Activated T-cell treated with anti-CD3 and anti-CD28 coated beads, Interleukin-2, amount 50 U/mL, for 4 hours (primary cell): ENCODE data around the gene CH25H. TPM values are rescaled to one million over a fixed set of nuclear protein-coding genes. Genes with fewer than 3 reads are reported as not detected.

Source experiments
- ATAC-seq, 2 donors: fragments of 200-7000 bp; cut with Tn5 transposase; one replicate each; pipeline ENCODE4 v1.10.0; 2021
- DNase-seq: peaks from one replicate; pipeline ENCODE4 v3.0.0-alpha.2; 2020
- H3K27me3 Mint-ChIP-seq: one replicate; pipeline ENCODE4 v1.8.0; 2021; ENCODE audit warnings: low read depth, mixed read lengths
- H3K36me3 Mint-ChIP-seq: one replicate; pipeline ENCODE4 v1.8.0; 2022; ENCODE audit warnings: mixed read lengths; ENCODE audit not compliant: insufficient read depth
- H3K4me1 Mint-ChIP-seq: one replicate; pipeline ENCODE4 v1.8.0; 2021; ENCODE audit warnings: low read depth, mixed read lengths
- H3K4me3 Mint-ChIP-seq: one replicate; pipeline ENCODE4 v1.8.0; 2021; ENCODE audit warnings: mild to moderate bottlenecking, moderate library complexity, mixed read lengths
- H3K9me3 Mint-ChIP-seq: one replicate; pipeline ENCODE4 v1.8.0; 2021; ENCODE audit warnings: mixed read lengths
- total RNA-seq, 3 donors: library from RNA; stranded (reverse); gene quantifications; one replicate each; pipeline ENCODE4 v1.2.1, GENCODE V29; 2021

Gene CH25H
- total RNA-seq, 3 donors from 2014 or later = 0.11 to 0.61 TPM; not detected in 1

GRCh38 chr10:89164920-89165319 is 42.2 kb downstream of the CH25H start:
- no peak for DNase-seq
- peaks cover 29% of the 10 kb centered on the region for H3K4me1 Mint-ChIP-seq
- H3K27me3 Mint-ChIP-seq = peaks cover 10% of the 10 kb centered on the region
- H3K9me3 Mint-ChIP-seq = no peaks in the 10 kb centered on the region
- no peak for ATAC-seq
- H3K4me3 Mint-ChIP-seq = no peak overlapping the region
- H3K36me3 Mint-ChIP-seq = no peaks in the 10 kb centered on the region

GRCh38 chr10:89164080-89164479 is 43.0 kb downstream of the CH25H start:
- peak in 1 of 2 donors; percentile 1 for ATAC-seq
- no peaks in the 10 kb centered on the region for H3K36me3 Mint-ChIP-seq
- no peak for DNase-seq

DNA sequence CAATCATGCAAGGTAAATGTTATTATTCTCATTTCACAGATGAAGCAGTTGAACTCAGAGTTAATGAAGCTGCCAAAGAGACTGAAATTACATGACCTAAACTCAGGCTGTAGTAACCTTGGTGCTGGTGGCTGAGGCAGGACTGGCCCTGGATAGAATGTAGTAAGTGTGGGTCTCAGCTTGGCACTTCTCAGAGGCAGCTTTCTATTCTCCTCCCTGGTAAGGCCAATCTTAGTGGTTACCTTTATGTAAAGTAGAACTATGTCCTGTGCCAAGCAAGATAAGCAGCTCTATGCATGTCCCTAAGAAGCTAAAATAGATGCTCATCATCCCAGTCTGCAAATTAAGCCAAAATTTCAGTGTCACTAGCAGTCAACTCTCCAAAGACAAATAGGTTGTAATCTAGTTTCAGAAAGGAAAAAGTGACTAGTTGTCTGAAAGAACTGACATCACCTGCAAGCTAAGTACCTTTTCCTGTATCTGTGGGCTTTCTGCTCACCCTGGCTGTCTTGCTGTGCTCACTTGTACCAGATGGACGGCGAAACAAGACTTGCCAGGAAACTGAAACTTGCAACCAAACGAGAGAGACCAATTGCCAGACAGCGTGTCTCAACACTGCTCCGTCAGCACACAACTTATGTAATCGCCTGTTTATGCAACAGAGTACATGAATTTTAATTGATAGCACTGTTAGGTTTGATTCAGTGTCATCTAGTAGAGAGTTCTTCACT is 43.7 kb downstream of the CH25H start:
- peaks cover 35% of the 10 kb centered on the region for H3K4me1 Mint-ChIP-seq
- ATAC-seq = peak; percentile 92
- peak overlapping the region; percentile 72 for H3K4me3 Mint-ChIP-seq
- H3K36me3 Mint-ChIP-seq = no peaks in the 10 kb centered on the region
- no peaks in the 10 kb centered on the region for H3K9me3 Mint-ChIP-seq
- no peaks in the 10 kb centered on the region for H3K27me3 Mint-ChIP-seq
- DNase-seq = peak; percentile 27

More at GRCh38 chr10:89164080-89164479, 43.0 kb downstream of the CH25H start:
- Mint-ChIP-seq H3K9me3 (no peaks in the 10 kb centered on the region), H3K27me3 (peaks cover 4% of the 10 kb centered on the region), H3K4me1 (peaks cover 29% of the 10 kb centered on the region), H3K4me3 (peak overlapping the region; percentile 72)

GRCh38 chr10:89162596-89162995 is 44.5 kb downstream of the CH25H start:
- ATAC-seq (no peak), DNase-seq (no peak)
- H3K4me3 Mint-ChIP-seq = no peak overlapping the region
- no peaks in the 10 kb centered on the region for H3K27me3 Mint-ChIP-seq
- H3K36me3 Mint-ChIP-seq = no peaks in the 10 kb centered on the region
- H3K4me1 Mint-ChIP-seq = peaks cover 36% of the 10 kb centered on the region
- H3K9me3 Mint-ChIP-seq = no peaks in the 10 kb centered on the region

DNA sequence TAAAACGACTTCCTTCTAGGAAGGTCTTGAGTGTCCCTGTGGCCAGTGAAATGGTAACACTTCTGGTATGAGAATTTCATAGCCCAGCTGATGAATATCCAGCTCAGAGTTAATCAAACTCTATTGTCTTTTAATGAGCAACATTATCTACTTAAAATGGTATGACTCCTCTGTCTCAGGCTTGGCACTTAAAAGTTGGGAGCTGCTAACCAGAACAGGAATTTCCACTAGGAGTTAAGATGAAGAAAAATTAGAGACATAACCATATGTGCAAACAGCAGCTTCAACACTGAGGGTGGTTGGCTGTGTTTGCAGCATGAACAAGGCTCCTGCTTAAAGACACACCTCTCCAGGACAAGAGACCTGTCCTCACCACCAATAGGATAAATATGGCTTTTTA is 46.8 kb downstream of the CH25H start:
- Mint-ChIP-seq H3K36me3 (no peaks in the 10 kb centered on the region), H3K27me3 (peaks cover 7% of the 10 kb centered on the region), H3K4me1 (peaks cover 29% of the 10 kb centered on the region), H3K4me3 (no peak overlapping the region), H3K9me3 (no peaks in the 10 kb centered on the region)
- ATAC-seq (no peak), DNase-seq (no peak)

GRCh38 chr10:89159761-89160160 is 47.4 kb downstream of the CH25H start:
- DNase-seq (no peak), ATAC-seq (no peak)
- H3K4me1 Mint-ChIP-seq = peaks cover 26% of the 10 kb centered on the region
- peaks cover 11% of the 10 kb centered on the region for H3K27me3 Mint-ChIP-seq
- no peak overlapping the region for H3K4me3 Mint-ChIP-seq
- no peaks in the 10 kb centered on the region for H3K9me3 Mint-ChIP-seq
- H3K36me3 Mint-ChIP-seq = no peaks in the 10 kb centered on the region

- H3K4me1 Mint-ChIP-seq = peaks cover 21% of the 10 kb centered on the region
- ATAC-seq (no peak), DNase-seq (no peak)
- H3K36me3 Mint-ChIP-seq = no peaks in the 10 kb centered on the region
- peaks cover 11% of the 10 kb centered on the region for H3K27me3 Mint-ChIP-seq
- no peaks in the 10 kb centered on the region for H3K9me3 Mint-ChIP-seq
- no peak overlapping the region for H3K4me3 Mint-ChIP-seq
Observed at GRCh38 chr10:89159316-89159715, 47.8 kb downstream of the CH25H start.

DNA sequence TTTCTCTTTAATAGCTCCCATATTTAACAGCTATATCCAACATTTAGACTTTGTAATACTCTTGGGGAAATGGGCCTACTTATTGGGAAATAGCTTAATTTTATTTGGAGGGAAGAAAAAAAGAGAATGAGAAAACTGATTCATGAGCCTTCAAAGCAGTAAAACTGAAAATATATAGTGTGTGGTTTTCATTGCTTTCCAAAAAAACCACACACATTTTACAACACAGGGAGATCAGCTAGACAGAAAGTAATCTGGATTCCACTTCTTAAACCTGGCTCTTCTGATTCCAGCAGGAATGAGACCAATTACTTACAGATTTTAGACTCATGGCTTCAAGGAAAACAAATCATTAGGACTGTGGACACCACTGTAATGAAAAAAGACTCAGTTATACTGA is 48.7 kb downstream of the CH25H start:
- no peaks in the 10 kb centered on the region for H3K9me3 Mint-ChIP-seq
- no peak overlapping the region for H3K4me3 Mint-ChIP-seq
- H3K36me3 Mint-ChIP-seq = no peaks in the 10 kb centered on the region
- H3K4me1 Mint-ChIP-seq = peaks cover 12% of the 10 kb centered on the region
- H3K27me3 Mint-ChIP-seq = peaks cover 11% of the 10 kb centered on the region
- ATAC-seq (no peak), DNase-seq (no peak)

DNA sequence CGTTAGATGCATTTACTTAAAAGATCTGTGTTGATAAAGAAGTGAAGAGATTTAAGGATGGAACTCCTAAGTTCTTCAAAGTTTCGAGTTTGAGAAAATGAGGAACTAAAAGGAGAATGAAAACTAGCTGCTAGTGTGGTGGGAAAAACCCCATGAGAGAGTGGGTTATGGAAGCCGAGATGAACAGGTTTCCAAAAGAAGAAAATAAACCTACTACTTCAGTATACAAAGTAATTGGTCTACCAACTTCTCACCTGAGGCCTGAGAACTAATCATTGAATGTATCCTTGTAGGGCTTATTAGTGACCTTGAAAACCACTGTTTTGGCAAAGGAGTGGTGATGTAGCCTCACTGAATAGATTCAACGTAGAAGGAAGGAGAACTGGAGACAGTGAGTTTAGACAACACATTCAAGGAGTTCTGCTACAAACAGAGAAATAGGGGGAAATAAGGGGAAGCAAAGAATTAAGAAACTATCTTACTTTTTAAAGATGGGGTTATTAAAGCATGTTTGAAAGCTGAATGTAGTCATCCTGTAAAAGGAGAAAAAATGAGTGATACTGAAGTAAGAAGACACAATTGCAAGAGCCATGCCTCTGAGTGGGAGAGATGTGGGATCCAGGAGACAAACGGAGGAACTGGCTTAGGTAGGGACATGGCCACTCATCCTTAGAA is 50.8 kb downstream of the CH25H start:
- DNase-seq (no peak), ATAC-seq (no peak)
- no peaks in the 10 kb centered on the region for H3K9me3 Mint-ChIP-seq
- H3K4me3 Mint-ChIP-seq = no peak overlapping the region
- no peaks in the 10 kb centered on the region for H3K36me3 Mint-ChIP-seq
- H3K4me1 Mint-ChIP-seq = peaks cover 7% of the 10 kb centered on the region
- peaks cover 11% of the 10 kb centered on the region for H3K27me3 Mint-ChIP-seq

Other genes with a start within 250 kb of the CH25H start
- gene FAS, start 216.5 kb downstream of the CH25H start, total RNA-seq = 10 to 100 TPM; 23.0 to 31.9 (median 30.1) TPM
- gene LIPA, start 44.5 kb upstream of the CH25H start, total RNA-seq = 10 to 100 TPM; 13.2 to 15.8 (median 14.7) TPM
- 1 to 10 TPM in 2 of 3 donors, under 1 TPM in 1; 0.87 to 1.7 (median 1.5) TPM for gene IFIT2, start 94.7 kb upstream of the CH25H start, total RNA-seq
- gene IFIT3, start 120.7 kb upstream of the CH25H start, total RNA-seq = 1 to 10 TPM; 2.1 to 3.9 (median 3.4) TPM
- not detected for gene IFIT1B, start 170.7 kb upstream of the CH25H start, total RNA-seq
- under 1 TPM; 0.13 to 0.41 (median 0.28) TPM for gene IFIT1, start 185.3 kb upstream of the CH25H start, total RNA-seq
- 10 to 100 TPM in 2 of 3 donors, 1 to 10 TPM in 1; 7.8 to 11.9 (median 10.7) TPM for gene IFIT5, start 207.3 kb upstream of the CH25H start, total RNA-seq